GM12892 (cell line): ENCODE data around the gene SPIRE2.

ENCODE experiments used
- DNase-seq: peaks from one replicate; pipeline ENCODE4 v3.0.0; 2011; ENCODE audit not compliant: insufficient read length
- FAIRE-seq: peaks from 2 replicates; lab custom pipeline; 2011; peaks lifted over from hg19 to GRCh38; lab: Jason Lieb, UNC
- POLR2A ChIP-seq: IDR thresholded peaks from 2 replicates; pipeline ENCODE4 v1.6.1; 2011; ENCODE audit warnings: low read depth, low read length, control low read depth
- POLR2AphosphoS5 ChIP-seq: IDR thresholded peaks from 2 replicates; pipeline ENCODE4 v1.6.1; 2011; ENCODE audit warnings: low read depth, low read length, control low read depth
- TAF1 ChIP-seq: IDR thresholded peaks from 2 replicates; pipeline ENCODE4 v1.6.1; 2011; ENCODE audit warnings: low read depth, mild to moderate bottlenecking, control low read depth, low read length, borderline replicate concordance

Gene SPIRE2

DNA sequence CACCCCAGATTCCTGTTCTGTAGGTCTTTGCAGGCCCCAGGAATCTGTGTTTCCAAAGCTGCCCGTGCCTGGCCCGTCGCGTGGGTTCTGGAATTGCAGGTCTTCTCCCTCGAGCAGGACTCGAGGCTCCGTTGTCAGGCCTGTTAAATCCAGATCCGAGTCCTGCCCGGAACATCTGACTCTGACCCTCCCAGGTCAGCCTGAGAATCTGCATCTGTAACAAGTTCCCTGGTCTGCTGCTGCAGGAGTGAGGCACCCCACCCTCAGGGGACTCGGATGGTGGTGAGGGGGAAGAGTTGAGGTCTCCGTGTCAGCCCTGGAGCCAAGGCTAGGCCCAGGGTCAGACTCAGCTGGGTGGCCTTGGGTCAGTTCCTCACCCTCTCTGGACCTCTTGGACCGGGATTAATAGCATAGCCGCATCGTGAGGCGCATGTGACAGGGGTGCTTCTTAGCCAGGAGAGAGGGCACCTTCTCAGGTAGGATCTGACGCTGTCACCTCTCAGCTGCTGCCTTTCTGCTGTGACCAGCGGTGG, 8.8 kb downstream of the SPIRE2 start:
- FAIRE-seq = no peak
- DNase-seq = no peak
- TF ChIP-seq POLR2A = no peak
- no peak for TF ChIP-seq POLR2AphosphoS5
- TF ChIP-seq TAF1 = no peak

DNA sequence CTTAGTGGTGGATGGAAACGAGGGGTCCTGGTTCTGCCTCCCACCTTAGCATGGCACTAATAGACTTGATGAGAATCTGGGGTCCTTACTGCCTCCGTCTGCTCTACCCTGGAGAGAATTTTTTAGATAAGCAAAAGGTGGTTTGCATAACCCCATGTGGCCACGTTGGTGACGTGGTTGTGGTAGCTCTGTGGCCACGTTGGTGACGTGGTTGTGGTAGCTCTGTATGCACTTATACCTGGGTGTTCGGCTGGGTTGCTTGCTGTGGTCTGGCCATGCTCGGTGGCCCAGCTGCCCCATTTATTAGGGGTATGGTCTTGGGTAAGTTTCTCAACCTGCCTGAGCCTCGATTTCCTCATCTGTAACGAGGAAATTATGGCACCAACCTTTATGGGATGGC, 13.0 kb downstream of the SPIRE2 start:
- DNase-seq (no peak), FAIRE-seq (no peak)
- TF ChIP-seq TAF1 (no peak), POLR2A (no peak)

GRCh38 chr16:89842471-89843408, 14.5 kb downstream of the SPIRE2 start:
- no peak for DNase-seq
- no peak for FAIRE-seq
- no peak for TF ChIP-seq TAF1
- no peak for TF ChIP-seq POLR2A
- no peak for TF ChIP-seq POLR2AphosphoS5

GRCh38 chr16:89843409-89844350, 15.4 kb downstream of the SPIRE2 start:
- TF ChIP-seq TAF1 = no peak
- DNase-seq (no peak), FAIRE-seq (no peak)

- TF ChIP-seq POLR2A (no peak), TAF1 (no peak), POLR2AphosphoS5 (no peak)
- FAIRE-seq (no peak), DNase-seq (no peak)
These were observed 16.6 kb downstream of the SPIRE2 start for GRCh38 chr16:89844739-89845339.

DNA sequence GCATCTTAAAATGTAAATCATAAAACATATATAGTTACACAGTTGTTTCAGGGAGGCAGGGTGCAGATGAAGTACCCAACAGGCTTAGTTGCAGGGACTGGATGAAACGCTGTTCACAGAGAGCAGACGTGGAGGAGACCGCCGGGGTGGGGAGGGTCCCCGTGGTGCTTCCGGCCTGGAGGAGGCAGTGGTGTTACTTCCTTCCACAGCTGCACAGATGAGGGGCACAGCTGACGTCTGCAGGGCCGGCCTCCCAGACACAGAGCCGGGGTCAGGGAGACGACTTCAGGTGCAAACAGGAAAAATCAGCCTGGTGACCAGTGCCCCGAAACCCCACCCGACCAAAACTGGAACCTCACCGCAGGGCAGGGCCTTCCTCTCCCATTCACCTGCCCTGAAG, 17.1 kb downstream of the SPIRE2 start:
- DNase-seq (peak; percentile 54), FAIRE-seq (peak; percentile 17)
- TF ChIP-seq TAF1 = no peak
- TF ChIP-seq POLR2A = no peak
- TF ChIP-seq POLR2AphosphoS5 = no peak

DNA sequence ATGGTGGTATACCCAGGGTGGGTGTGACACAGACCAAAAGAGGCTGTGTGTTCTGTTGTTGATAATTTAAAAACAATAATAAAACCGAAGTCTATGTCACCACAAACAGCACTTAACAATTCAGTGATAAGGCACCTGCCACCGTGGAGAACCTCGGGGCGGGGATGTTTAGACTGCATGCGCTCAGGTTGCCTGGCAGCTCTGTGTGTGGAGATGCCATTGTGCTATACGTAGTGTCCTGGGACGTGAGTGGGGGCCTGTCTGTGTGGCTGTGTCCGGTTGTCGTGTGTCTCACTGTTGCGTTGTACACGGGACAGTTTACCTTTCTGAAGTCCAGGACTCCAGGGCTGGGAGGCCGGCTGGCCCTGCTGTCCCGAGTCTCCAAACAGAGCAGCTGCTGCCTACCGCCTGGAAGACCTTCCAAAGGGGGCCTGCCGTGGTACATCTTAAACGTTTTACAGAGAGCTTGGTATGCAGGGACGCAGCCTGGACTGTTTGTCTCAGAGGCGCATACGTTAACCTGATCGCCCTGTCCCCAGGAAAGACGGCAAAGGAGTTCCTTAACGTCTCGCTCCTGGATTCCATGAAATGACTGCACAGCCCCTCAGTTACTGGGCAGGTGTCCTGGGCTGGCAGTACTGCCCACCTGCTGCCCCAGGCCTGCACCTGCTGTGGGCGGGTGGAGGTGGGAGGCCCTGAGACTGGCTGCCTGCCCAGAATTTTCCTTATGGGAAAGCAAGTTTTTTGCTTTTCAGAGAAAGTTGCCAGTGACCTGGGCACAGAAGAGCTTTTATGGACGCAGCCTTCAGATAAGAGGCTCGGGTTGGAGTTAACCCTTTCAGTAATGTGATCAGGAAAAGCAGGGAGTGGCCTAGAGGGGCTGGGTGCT, 19.0 kb downstream of the SPIRE2 start:
- no peak for FAIRE-seq
- no peak for DNase-seq

GRCh38 chr16:89847940-89848297, 19.6 kb downstream of the SPIRE2 start:
- no peak for TF ChIP-seq TAF1
- TF ChIP-seq POLR2A = no peak
- TF ChIP-seq POLR2AphosphoS5 = no peak
- DNase-seq (no peak), FAIRE-seq (no peak)

More for the DNA sequence above, 19.0 kb downstream of the SPIRE2 start:
- TF ChIP-seq POLR2AphosphoS5 (no peak), POLR2A (no peak), TAF1 (no peak)

GRCh38 chr16:89848974-89849373, 20.7 kb downstream of the SPIRE2 start:
- TF ChIP-seq TAF1 (no peak), POLR2A (no peak), POLR2AphosphoS5 (no peak)

GRCh38 chr16:89853306-89853993, 25.2 kb downstream of the SPIRE2 start:
- FAIRE-seq (no peak), DNase-seq (no peak)
- no peak for TF ChIP-seq POLR2A

More at GRCh38 chr16:89848974-89849373, 20.7 kb downstream of the SPIRE2 start:
- DNase-seq = no peak
- no peak for FAIRE-seq
